MG63 (cell line): ENCODE data around the gene HLA-A. TPM values are rescaled to one million over a fixed set of nuclear protein-coding genes. Genes with fewer than 3 reads are reported as not detected.
A peak's percentile ranks its signal among the peaks of the same experiment; 100 is the strongest.
"Not testable (repeated sequence)": the region's sequence is repeated elsewhere in the genome, so short reads cannot be mapped to it uniquely, and the experiment has no call there.

Experiments
- DNase-seq: peaks from one replicate; pipeline ENCODE4 v3.0.0-alpha.2; 2020
- H3K27me3 ChIP-seq: fragments of 250-450 bp; sonication (Bioruptor Pico); 2 replicates; pipeline ENCODE4 v1.5.1; 2020; ENCODE audit warnings: mild to moderate bottlenecking, moderate library complexity
- H3K36me3 ChIP-seq: fragments of 250-450 bp; sonication (Bioruptor Pico); 2 replicates; pipeline ENCODE4 v1.5.1; 2020; ENCODE audit warnings: mild to moderate bottlenecking, moderate library complexity
- H3K4me3 ChIP-seq: fragments of 250-450 bp; sonication (Bioruptor Pico); 2 replicates; pipeline ENCODE4 v1.5.1; 2020; ENCODE audit warnings: mild to moderate bottlenecking, moderate library complexity
- H3K9me3 ChIP-seq: fragments of 250-450 bp; sonication (Bioruptor Pico); 2 replicates; pipeline ENCODE4 v1.5.1; 2020; ENCODE audit warnings: mild to moderate bottlenecking, moderate library complexity
- total RNA-seq: library from RNA; depleted of rRNA; stranded (reverse); fragments of >200 nt; shearing (Covaris generic); gene quantifications from 2 replicates; pipeline ENCODE4 v1.2.3, GENCODE V29; 2014; ENCODE audit warnings: low replicate concordance

The HLA-A gene
- total RNA-seq, 1 experiment from 2014 or later, result 315 TPM

DNA sequence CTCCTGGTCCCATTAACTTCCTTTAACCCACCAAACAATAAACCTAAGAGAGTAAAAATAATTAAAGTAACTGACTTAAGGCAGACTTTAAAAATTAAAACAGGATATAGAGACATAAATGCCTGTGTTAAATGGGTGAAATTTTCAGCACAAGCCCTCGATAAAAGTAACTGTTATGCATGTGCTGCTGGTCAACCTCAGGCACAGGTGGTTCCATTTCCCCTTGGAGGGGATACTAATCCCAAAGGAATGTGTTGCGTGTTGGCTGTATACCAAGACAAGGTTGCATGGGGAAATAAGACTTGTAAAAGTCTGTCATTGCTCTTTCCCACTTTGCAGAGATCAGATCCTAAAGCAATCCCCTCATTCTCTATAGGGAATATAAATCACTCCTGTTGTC lies 25.8 kb downstream of the HLA-A start:
- Histone ChIP-seq H3K9me3 (no peaks in the 10 kb centered on the region), H3K36me3 (no peaks in the 10 kb centered on the region), H3K27me3 (no peaks in the 10 kb centered on the region), H3K4me3 (no peak overlapping the region)
- DNase-seq, result no peak

DNA sequence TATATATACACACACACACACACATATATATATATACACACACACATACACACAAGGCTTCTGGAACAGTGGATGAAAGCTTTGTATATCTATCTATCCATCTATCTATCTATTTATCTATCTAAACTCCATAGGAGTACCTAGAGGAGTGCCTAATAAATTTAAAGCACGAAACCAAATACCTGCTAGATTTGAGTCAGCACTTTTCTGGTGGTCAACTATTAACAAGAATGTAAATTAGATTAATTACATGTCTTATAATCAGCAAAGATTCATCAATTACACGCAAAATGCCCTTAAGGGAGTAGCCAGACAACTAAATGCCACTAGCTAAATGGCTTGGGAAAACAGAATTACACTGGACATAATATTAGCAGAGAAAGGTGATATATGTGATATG lies 26.6 kb downstream of the HLA-A start:
- no peaks in the 10 kb centered on the region for H3K27me3 ChIP-seq
- H3K36me3 ChIP-seq, result no peaks in the 10 kb centered on the region
- no peak overlapping the region for H3K4me3 ChIP-seq
- no peak for DNase-seq
- no peaks in the 10 kb centered on the region for H3K9me3 ChIP-seq

DNA sequence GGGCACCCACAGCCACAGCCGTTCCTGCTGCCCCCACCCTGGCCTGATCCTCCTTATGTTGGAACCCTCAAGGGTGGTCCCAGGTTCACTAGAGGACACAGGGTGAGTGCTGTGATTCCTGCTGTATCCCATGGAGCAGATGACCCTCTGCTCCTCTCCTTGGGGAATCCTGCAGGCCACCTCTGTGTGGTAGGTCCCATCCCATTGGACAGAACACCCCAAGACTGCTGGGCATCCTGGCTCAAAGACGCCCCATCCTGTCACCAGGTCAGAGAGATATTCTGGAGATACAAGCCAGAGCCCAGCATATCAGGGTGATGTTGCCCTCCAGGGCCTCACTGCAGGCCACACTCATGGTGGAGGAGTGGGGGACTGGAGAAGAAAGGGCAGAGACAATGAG lies 28.4 kb downstream of the HLA-A start:
- no peak overlapping the region for H3K4me3 ChIP-seq
- no peaks in the 10 kb centered on the region for H3K9me3 ChIP-seq
- DNase-seq, result no peak
- H3K36me3 ChIP-seq, result no peaks in the 10 kb centered on the region
- H3K27me3 ChIP-seq, result no peaks in the 10 kb centered on the region

DNA sequence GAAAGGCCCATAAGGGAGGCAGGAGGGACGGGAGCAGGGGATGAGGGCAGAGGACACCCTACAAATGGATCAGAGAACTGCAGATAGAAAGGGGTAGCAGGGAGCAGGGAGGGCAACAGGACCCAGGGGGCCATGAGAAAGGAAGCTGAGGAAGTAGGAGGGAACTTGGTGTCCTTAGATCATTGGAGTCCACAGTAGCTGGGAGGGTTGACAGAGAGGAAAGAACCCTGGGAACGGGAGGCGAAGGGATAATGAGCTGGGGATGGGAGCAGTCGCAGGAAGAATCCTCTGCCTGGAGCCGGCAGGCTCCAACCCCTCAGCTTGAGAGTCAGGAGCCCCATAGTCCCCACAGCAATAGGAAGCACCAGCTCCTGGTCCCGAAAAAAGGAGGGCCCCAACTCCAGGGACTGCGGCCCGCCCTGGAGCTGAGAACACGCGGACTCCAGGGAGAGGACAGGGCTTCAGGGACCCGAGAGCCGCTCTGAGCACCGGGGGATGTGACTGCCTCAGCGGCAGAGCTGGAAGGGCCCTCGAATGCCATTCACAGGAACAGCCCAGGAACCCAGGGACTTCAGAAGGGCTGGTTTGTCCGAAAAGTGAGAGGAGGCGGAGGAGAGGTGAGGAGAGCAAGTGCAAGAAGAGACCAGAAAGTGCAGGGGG lies 32.7 kb downstream of the HLA-A start:
- H3K36me3 ChIP-seq, result no peaks in the 10 kb centered on the region
- no peaks in the 10 kb centered on the region for H3K27me3 ChIP-seq
- no peak overlapping the region for H3K4me3 ChIP-seq
- DNase-seq, result no peak
- H3K9me3 ChIP-seq, result no peaks in the 10 kb centered on the region

DNA sequence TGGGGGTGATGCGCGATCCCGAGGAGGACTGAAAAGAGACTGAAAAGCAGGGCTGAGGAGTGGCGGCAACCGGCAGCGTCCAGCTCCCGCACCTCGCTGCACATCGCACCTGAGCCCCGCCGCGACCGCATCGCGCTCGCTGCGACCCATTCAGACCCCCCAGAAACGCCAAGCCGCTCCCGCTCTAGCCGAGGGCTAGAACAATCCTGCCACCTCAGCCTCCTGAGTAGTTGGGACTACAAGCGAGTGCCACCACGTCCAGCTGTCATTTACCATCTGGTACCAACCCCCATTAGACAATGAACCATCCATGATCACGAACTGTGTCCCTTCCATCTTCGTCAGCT lies 33.2 kb downstream of the HLA-A start:
- no peaks in the 10 kb centered on the region for H3K36me3 ChIP-seq
- H3K9me3 ChIP-seq, result no peaks in the 10 kb centered on the region
- H3K27me3 ChIP-seq, result no peaks in the 10 kb centered on the region
- no peak for DNase-seq
- H3K4me3 ChIP-seq, result no peak overlapping the region

DNA sequence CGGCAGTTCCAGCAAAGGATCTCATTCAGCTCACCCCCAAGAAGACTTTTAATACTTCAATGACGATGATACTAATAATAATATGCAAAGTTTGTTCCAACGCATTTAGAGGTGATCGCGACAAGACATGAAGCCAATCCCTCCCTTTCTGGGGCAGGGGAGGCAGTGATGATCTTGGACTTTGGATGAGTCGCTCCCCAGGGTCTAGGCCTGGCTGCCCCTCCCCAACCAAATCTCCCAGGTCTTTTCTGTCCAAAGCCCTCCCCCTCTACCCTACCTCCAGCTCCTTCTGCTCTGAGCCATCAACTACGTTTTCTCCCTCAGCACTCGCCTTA lies 33.9 kb downstream of the HLA-A start:
- H3K36me3 ChIP-seq, result no peaks in the 10 kb centered on the region
- H3K4me3 ChIP-seq, result peak overlapping the region; percentile 53
- DNase-seq, result no peak
- no peaks in the 10 kb centered on the region for H3K9me3 ChIP-seq
- H3K27me3 ChIP-seq, result no peaks in the 10 kb centered on the region

DNA sequence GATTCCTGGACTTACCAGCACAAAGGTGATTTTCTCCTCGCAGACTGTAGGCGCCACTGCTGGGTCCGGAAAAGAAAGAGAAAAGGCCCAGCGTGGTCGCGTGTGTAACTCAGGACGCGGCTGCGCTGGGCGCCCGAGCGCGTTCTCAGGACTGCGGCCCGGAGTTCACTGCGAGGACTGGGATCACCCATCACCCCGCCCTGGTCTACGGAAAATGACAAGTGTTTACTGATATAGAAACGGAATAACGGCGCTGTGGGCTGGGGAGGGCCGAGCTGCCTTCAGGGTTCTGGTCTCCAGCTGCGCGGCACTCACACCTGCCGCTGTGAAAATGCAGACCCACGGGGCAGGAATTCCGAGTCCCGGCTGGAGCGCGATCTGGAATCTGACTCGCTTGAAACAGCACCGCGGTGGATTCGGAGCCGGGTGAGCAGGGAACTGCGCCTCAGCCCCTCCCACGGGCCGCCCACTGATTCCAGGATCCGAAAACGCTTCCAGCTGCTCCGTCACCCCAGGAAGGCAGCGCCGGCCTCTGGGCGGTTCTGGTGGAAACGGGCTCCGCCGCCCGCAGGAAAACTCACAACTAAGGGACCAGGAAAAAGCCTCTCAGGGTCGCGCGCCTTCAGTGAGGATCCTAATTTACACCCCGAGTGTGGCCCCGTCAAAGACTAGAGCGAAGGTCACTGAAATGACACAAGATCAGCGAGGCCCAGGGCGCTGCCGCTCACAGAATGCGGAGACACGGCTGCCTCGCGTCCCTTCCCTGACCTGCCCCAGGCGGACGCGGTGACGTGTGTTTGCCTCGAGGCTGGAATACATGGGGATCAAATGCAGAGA lies 34.5 kb downstream of the HLA-A start:
- no peaks in the 10 kb centered on the region for H3K27me3 ChIP-seq
- H3K4me3 ChIP-seq, result peak overlapping the region; percentile 53
- H3K36me3 ChIP-seq, result no peaks in the 10 kb centered on the region
- DNase-seq, result peak; percentile 82
- no peaks in the 10 kb centered on the region for H3K9me3 ChIP-seq

DNA sequence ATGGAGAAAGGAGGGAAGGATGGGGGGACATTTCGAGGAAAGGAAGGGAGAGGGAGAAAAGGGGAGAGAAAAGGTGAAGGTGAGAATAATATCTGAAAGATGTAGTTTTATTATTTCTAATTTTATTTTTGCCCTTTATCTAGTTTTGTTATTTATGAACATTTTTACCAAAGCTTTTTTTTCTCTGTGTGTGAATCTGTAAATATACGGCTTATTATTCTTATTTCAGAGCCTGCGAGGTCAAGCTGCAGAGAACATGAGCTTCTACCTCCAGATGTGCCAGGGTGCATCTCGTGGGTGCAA lies 35.0 kb downstream of the HLA-A start:
- no peaks in the 10 kb centered on the region for H3K27me3 ChIP-seq
- H3K4me3 ChIP-seq, result peak overlapping the region; percentile 53
- H3K9me3 ChIP-seq, result no peaks in the 10 kb centered on the region
- no peaks in the 10 kb centered on the region for H3K36me3 ChIP-seq
- DNase-seq, result no peak

DNA sequence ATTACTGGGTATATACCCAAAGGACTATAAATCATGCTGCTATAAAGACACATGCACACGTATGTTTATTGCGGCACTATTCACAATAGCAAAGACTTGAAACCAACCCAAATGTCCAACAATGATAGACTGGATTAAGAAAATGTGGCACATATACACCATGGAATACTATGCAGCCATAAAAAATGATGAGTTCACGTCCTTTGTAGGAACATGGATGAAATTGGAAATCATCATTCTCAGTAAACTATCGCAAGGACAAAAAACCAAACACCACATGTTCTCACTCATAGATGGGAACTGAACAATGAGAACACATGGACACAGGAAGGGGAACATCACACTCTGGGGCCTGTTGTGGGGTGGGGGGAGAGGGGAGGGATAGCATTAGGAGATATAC lies 37.7 kb downstream of the HLA-A start:
- DNase-seq, H3K36me3 ChIP-seq, H3K9me3 ChIP-seq: not testable (repeated sequence)

DNA sequence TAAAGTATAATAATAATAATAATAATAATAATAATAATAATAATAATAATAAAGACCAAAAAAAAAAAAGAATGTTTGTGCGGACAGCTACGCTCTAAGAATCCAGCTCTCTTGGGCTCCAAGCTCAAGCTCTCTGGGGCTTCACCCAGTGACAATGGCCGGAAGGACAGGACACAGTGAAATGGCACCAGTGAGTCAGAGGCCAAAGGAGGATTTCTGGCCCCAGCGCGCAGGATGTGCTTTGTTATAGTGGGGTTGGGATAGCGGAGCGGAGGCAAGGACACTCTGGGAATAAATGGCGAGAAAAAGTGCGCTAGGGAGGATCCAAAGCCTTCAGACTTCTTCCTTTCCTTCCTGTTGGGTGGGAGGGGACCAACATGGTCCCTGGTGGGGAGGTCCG lies 38.2 kb downstream of the HLA-A start:
- no peaks in the 10 kb centered on the region for H3K36me3 ChIP-seq
- no peaks in the 10 kb centered on the region for H3K27me3 ChIP-seq
- H3K4me3 ChIP-seq, result no peak overlapping the region
- H3K9me3 ChIP-seq, result no peaks in the 10 kb centered on the region
- DNase-seq, result no peak

More for the DNA sequence above, 37.7 kb downstream of the HLA-A start:
- H3K4me3 ChIP-seq, H3K27me3 ChIP-seq: not testable (repeated sequence)

DNA sequence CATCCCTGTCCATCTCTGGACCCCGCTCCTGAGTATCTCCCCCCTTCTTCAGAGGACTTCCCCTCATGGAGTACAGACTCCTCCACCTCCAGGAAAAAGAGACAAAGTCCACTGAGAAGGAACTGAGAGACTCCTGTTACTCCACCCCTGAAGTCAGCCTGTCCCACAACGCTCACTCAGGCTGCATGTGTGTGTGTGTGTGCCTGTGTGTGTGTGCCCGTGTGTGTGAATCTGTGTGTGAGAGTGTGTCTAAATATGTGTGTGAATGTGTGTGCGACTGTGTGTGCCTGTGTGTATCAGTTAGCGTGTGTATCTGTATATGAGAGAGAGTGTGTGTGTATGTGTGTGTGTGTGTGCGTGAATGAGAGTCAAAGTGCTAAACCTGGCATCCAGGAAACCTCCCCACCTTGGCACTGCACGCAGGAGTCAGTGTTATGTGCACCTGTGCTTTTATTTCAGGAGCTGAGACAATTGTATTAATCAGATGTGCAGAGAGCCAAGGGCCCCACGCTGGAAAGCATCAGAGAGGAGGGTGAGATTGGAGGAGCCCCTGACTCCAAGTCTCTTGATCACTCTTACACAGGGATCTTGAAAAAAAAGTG lies 39.0 kb downstream of the HLA-A start:
- no peaks in the 10 kb centered on the region for H3K9me3 ChIP-seq
- no peak for DNase-seq
- no peak overlapping the region for H3K4me3 ChIP-seq
- H3K36me3 ChIP-seq, result no peaks in the 10 kb centered on the region
- H3K27me3 ChIP-seq, result no peaks in the 10 kb centered on the region

DNA sequence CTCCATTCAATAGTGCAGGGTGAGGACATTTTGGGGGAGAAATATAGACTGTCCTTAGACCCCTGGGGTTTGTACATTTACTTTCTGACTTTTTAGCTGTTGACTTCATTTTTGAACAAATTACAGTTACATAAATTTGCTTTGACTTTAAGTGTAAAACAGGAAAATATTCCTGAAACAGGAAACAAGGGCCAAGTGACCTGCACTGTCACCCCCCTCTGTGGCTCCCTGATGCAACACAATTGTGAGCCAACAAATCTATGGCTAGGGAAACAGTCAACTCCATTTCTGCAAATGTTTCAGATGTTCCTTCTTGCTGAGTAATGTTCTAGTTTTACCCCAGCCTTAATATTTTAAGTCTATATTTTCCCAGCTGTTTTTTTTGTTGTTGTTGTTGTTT lies 39.8 kb downstream of the HLA-A start:
- Histone ChIP-seq H3K36me3 (no peaks in the 10 kb centered on the region), H3K27me3 (no peaks in the 10 kb centered on the region), H3K9me3 (no peaks in the 10 kb centered on the region), H3K4me3 (no peak overlapping the region)
- DNase-seq, result no peak

DNA sequence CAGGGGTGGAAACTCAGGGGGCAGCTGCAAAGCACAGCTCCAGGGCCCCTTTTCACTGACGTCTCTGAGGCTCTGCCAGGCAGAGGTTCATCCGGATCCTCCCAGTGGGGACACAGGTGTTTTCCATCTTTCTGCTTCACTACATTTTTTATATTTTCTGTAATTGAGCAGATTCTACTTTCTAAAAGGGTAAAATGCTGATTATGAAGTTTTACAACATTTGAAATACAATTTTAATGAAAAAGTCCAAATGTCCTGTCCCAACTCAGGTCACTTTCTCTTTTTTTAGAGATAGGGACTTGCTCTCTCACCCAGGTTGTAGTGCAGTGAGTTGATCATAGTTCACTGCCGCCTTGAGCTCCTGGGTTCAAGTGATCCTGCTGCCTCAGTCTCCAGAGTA lies 41.9 kb downstream of the HLA-A start:
- no peak for DNase-seq

DNA sequence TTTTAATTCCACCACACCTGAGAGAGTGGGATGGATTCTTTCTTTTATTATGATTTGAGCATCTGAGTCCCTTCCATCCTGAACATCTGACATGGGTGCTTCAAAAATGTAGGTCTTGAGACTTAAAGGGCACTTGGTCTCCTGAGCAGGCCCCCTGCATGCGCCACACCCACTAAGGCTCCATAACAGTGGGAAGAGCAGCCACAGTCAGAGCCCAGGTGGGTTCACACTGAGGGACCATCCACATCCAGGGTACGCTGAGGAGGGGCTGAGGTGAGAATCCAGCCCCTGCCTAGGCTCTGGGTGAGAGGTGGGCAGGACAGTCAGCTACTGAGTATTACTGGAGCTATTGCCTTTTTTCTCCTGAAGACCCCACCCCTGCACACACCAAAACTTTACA lies 42.7 kb downstream of the HLA-A start:
- Histone ChIP-seq H3K4me3 (no peak overlapping the region), H3K27me3 (no peaks in the 10 kb centered on the region), H3K36me3 (no peaks in the 10 kb centered on the region), H3K9me3 (no peaks in the 10 kb centered on the region)
- DNase-seq, result no peak

More for the DNA sequence above, 41.9 kb downstream of the HLA-A start:
- H3K36me3 ChIP-seq, result no peaks in the 10 kb centered on the region
- no peaks in the 10 kb centered on the region for H3K9me3 ChIP-seq
- no peaks in the 10 kb centered on the region for H3K27me3 ChIP-seq
- H3K4me3 ChIP-seq, result no peak overlapping the region

DNA sequence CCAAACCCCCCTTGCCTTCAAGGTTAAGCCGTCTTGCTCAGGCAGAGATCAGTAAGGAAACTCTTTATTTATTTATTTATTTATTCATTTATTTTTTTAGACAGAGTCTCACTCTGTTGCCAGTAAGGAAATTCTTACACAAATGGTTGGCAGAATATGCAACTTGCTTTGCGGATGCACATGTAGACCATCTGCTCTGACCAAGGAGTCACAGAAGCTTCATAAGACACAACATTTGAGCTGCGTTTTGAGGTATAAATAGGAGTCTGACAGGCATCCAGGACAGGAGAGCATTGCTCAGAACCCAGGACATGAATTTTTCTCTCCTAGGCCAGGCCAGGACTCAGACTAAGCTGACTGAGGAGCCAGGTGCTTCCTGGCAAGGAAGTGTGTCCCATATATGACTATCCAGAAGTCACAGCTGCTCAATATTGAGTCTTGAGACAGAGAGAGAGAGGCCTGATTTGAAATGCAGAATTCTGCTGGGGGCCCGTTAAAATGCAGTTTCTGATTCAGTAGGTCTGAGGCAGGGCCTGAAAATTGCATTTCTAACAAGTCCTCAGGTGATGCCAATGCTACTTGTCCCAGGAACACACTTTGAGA lies 43.9 kb downstream of the HLA-A start:
- Histone ChIP-seq H3K4me3 (no peak overlapping the region), H3K9me3 (no peaks in the 10 kb centered on the region), H3K27me3 (no peaks in the 10 kb centered on the region), H3K36me3 (no peaks in the 10 kb centered on the region)
- no peak for DNase-seq

DNA sequence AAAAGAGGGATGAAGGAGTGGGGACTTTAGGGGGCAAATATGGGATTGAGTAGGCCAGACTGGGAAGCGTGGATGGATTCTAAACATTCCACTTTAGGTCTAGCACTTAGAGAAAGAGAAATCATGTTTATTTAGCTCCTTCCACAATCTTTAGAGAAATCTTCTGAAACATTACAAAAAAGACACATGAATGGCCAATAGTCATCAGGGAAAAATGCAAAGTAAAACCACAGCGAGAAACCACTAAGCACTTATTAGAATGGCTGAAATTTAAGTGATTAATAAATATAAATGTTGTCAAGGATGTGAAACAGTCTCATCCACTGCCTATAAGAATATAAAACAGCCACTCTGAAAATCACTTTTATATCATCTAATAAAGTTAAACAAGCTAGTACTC lies 46.9 kb downstream of the HLA-A start:
- Histone ChIP-seq H3K9me3 (no peaks in the 10 kb centered on the region), H3K36me3 (no peaks in the 10 kb centered on the region), H3K27me3 (no peaks in the 10 kb centered on the region), H3K4me3 (no peak overlapping the region)
- no peak for DNase-seq

DNA sequence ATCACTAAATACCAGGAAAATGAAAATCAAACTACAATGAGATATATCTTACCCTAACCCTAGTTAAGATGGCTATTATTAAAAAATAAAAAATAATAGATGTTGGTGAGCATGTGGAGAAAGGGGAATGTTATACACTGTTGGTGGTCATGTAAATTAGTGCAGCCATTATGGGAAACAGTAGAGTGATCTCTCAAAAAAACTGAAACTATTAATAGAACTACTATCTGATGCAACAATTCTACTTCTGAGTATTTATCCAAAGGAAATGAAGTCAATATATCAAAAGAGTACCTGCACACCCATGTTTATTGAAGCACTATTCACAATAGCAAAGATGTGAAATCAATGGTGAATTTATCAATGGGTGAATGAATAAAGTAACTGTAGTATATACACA lies 48.6 kb downstream of the HLA-A start:
- Histone ChIP-seq H3K4me3 (no peak overlapping the region), H3K36me3 (no peaks in the 10 kb centered on the region), H3K27me3 (no peaks in the 10 kb centered on the region), H3K9me3 (no peaks in the 10 kb centered on the region)
- no peak for DNase-seq

DNA sequence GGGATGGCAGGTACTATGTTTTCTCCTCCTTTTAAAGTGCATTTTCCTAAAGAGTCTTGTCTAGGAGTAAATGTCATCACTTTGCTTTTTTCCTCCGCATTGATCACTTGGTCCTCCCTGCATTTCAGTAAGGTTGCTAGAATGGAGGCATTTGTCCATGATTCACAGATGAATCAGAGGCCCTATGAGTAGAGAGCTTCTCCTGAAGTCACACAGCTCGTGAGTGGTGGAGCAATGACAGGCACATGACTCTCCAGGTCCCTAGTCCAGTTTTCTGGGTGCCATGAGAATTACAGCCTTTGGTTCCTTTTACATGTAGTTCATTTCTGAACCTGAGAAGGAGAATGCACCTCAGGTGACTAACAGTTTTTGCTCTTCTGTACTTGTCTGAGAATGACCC lies 50.5 kb downstream of the HLA-A start:
- H3K4me3 ChIP-seq, result no peak overlapping the region
- no peaks in the 10 kb centered on the region for H3K27me3 ChIP-seq
- DNase-seq, result peak; percentile 43
- H3K36me3 ChIP-seq, result no peaks in the 10 kb centered on the region
- no peaks in the 10 kb centered on the region for H3K9me3 ChIP-seq
